ENCODE results near the gene FANCB. TPM values are rescaled to one million over a fixed set of nuclear protein-coding genes. Genes with fewer than 3 reads are reported as not detected.

Gene FANCB
- total RNA-seq, 1 experiment from 2014 or later = 13.6 TPM

- CTCF ChIA-PET = no interaction called here
- no peak overlapping the region for H3K4me3 Mint-ChIP-seq (ENCODE audit: low read depth, unreplicated experiment)
Observed at GRCh38 chrX:14884714-14885113, 11.8 kb upstream of the FANCB start.

GRCh38 chrX:14883826-14884225, 11.0 kb upstream of the FANCB start:
- CTCF ChIA-PET = no interaction called here
- H3K4me1 Mint-ChIP-seq (ENCODE audit: low read depth, unreplicated experiment) = no peaks in the 10 kb centered on the region
- H3K4me3 Mint-ChIP-seq (ENCODE audit: low read depth, unreplicated experiment) = no peak overlapping the region
- H3K27ac Mint-ChIP-seq (ENCODE audit: unreplicated experiment) = no peak overlapping the region
- DNase-seq = no peak
- H3K9me3 Mint-ChIP-seq (ENCODE audit: low read depth, unreplicated experiment) = no peaks in the 10 kb centered on the region
- BruUV-seq (replicated peaks) = no TSS peak
- peaks cover 6% of the 10 kb centered on the region for H3K36me3 Mint-ChIP-seq (ENCODE audit: insufficient read depth, unreplicated experiment)
- intact Hi-C loops (cut with micrococcal nuclease; ENCODE audit: unreplicated experiment) = no loop called here
- no peaks in the 10 kb centered on the region for H3K27me3 Mint-ChIP-seq (ENCODE audit: unreplicated experiment)
- no peak for TF ChIP-seq CTCF (IDR thresholded peaks at IDR 0.05; ENCODE audit: unreplicated experiment)

More at GRCh38 chrX:14884714-14885113, 11.8 kb upstream of the FANCB start:
- Mint-ChIP-seq H3K9me3 (ENCODE audit: low read depth, unreplicated experiment) (no peaks in the 10 kb centered on the region), H3K4me1 (ENCODE audit: low read depth, unreplicated experiment) (no peaks in the 10 kb centered on the region), H3K36me3 (ENCODE audit: insufficient read depth, unreplicated experiment) (peaks cover 6% of the 10 kb centered on the region), H3K27me3 (ENCODE audit: unreplicated experiment) (no peaks in the 10 kb centered on the region), H3K27ac (ENCODE audit: unreplicated experiment) (no peak overlapping the region)
- BruUV-seq (replicated peaks) = no TSS peak
- no peak for DNase-seq
- TF ChIP-seq CTCF (IDR thresholded peaks at IDR 0.05; ENCODE audit: unreplicated experiment) = no peak
- intact Hi-C loops (cut with micrococcal nuclease; ENCODE audit: unreplicated experiment) = no loop called here

GRCh38 chrX:14875624-14876023, 2.8 kb upstream of the FANCB start:
- no peak for DNase-seq
- intact Hi-C loops (cut with micrococcal nuclease; ENCODE audit: unreplicated experiment) = no loop called here
- Mint-ChIP-seq H3K27ac (ENCODE audit: unreplicated experiment) (peak overlapping the region; percentile 45), H3K9me3 (ENCODE audit: low read depth, unreplicated experiment) (no peaks in the 10 kb centered on the region), H3K36me3 (ENCODE audit: insufficient read depth, unreplicated experiment) (peaks cover 14% of the 10 kb centered on the region), H3K4me3 (ENCODE audit: low read depth, unreplicated experiment) (no peak overlapping the region), H3K4me1 (ENCODE audit: low read depth, unreplicated experiment) (peaks cover 17% of the 10 kb centered on the region), H3K27me3 (ENCODE audit: unreplicated experiment) (no peaks in the 10 kb centered on the region)
- BruUV-seq (replicated peaks) = no TSS peak
- no peak for TF ChIP-seq CTCF (IDR thresholded peaks at IDR 0.05; ENCODE audit: unreplicated experiment)
- CTCF ChIA-PET = no interaction called here

- peaks cover 17% of the 10 kb centered on the region for H3K4me1 Mint-ChIP-seq (ENCODE audit: low read depth, unreplicated experiment)
- no peaks in the 10 kb centered on the region for H3K27me3 Mint-ChIP-seq (ENCODE audit: unreplicated experiment)
- peak overlapping the region; percentile 90 for H3K4me3 Mint-ChIP-seq (ENCODE audit: low read depth, unreplicated experiment)
- H3K36me3 Mint-ChIP-seq (ENCODE audit: insufficient read depth, unreplicated experiment) = peaks cover 14% of the 10 kb centered on the region
- CTCF ChIA-PET = no interaction called here
- intact Hi-C loops (cut with micrococcal nuclease; ENCODE audit: unreplicated experiment) = no loop called here
- BruUV-seq (replicated peaks) = TSS peak; percentile 45
- H3K27ac Mint-ChIP-seq (ENCODE audit: unreplicated experiment) = peak overlapping the region; percentile 69
- no peaks in the 10 kb centered on the region for H3K9me3 Mint-ChIP-seq (ENCODE audit: low read depth, unreplicated experiment)
- no peak for DNase-seq
- TF ChIP-seq CTCF (IDR thresholded peaks at IDR 0.05; ENCODE audit: unreplicated experiment) = no peak
Observed at GRCh38 chrX:14873676-14874049, 794 bp upstream of the FANCB start.
